Frontal cortex (tissue), 4 donors: Measurements from ENCODE around the gene CD300LG. TPM values are rescaled to one million over a fixed set of nuclear protein-coding genes. Genes with fewer than 3 reads are reported as not detected.
"Not testable (repeated sequence)": the region's sequence is repeated elsewhere in the genome, so short reads cannot be mapped to it uniquely, and the experiment has no call there.

Source experiments
- DNase-seq, 2 donors: peaks; one replicate each; pipeline ENCODE4 v3.0.0; 2012; ENCODE audit warnings: low spot score in 2 of 2
- FAIRE-seq: peaks from 2 replicates; lab custom pipeline; 2012; peaks lifted over from hg19 to GRCh38; lab: Jason Lieb, UNC
- total RNA-seq: library from RNA; depleted of rRNA; stranded (reverse); fragments of >200 nt; gene quantifications from one replicate; pipeline ENCODE4 v1.2.3, GENCODE V29; 2014
- donor health status: control.
- donor health status: control.
- donor health status: control.

CD300LG gene
- not detected for total RNA-seq

- FAIRE-seq = no peak
- no peak for DNase-seq
These were observed at the start of gene CD300LG for GRCh38 chr17:43846963-43847371. TSS of gene CD300LG (plus strand) at chr17:43847176. CDS start at chr17:43847217, 41 bp downstream.

GRCh38 chr17:43798024-43798423, 49.0 kb upstream of the CD300LG start:
- not testable (repeated sequence) for DNase-seq, FAIRE-seq

GRCh38 chr17:43799047-43799446, 47.9 kb upstream of the CD300LG start:
- FAIRE-seq = no peak
- no peak for DNase-seq

GRCh38 chr17:43800736-43801135, 46.2 kb upstream of the CD300LG start:
- DNase-seq = no peak
- no peak for FAIRE-seq

GRCh38 chr17:43801844-43802243, 45.1 kb upstream of the CD300LG start:
- FAIRE-seq (no peak), DNase-seq (no peak)

DNA sequence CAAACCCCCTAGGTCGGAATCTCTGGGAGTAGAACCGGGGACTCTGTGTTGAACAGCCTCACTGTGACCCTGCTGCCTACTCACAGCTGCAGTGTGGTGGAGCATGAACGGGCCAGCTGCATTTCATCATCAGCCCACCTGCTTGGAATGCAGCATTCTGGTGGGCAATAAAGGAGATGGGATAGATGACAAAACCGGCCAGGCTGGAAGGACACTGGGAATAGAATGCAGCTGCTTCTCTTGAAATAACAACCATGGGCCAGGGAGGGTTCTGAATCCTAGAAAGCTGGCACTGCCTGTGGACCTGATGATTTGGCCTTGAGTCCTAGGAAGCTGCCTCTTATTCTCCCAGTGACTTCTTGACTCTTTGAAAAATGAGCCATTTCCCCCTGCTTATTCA, 43.2 kb upstream of the CD300LG start:
- no peak for FAIRE-seq

GRCh38 chr17:43805117-43805516, 41.9 kb upstream of the CD300LG start:
- no peak for DNase-seq
- FAIRE-seq = no peak

More for the DNA sequence above, 43.2 kb upstream of the CD300LG start:
- no peak for DNase-seq

GRCh38 chr17:43808076-43808475, 38.9 kb upstream of the CD300LG start:
- DNase-seq (no peak), FAIRE-seq (no peak)

DNA sequence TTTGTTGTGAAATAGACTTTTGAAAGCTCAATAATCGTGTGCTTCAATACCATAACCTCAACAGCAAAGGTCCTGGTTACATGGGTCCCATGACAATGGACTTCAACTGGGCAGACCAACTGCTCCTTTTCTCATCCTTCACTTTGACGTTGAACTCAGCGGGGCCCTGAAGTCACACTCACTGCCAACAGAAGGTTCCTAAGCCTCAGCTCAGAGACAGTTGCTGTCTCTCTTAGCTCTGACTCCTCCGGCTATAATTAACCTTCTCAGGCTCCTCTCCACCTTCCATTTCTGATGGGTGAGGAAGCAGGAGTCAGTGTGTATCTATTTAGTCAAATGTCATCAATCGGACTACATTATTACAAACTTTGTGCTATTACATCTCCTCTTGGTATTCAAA, 37.9 kb upstream of the CD300LG start:
- no peak for FAIRE-seq

DNA sequence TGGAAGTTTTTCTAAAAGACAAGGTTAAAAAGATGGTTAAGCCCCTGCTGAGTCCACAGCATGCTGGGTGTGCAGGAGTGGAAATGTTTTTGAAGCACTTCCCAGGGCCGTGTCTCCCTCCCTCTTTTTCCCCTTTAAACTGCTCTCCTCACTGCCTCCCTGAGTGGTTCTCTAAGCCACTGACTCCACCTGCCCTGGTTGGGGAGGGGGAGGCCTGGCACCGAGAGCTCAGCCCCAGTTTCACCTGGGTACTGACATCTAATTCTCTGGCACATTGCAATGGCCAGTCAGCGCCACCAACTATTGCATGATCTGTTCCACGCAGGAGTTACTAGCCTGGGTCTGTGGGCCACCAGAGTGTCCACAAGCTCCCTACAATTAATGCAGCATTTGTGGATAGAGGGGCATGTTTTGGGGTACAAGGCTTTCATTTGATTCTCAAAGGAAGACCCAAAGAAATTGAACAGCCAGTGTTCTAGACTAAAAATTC, 36.7 kb upstream of the CD300LG start:
- DNase-seq = no peak
- no peak for FAIRE-seq

More for the DNA sequence above, 37.9 kb upstream of the CD300LG start:
- no peak for DNase-seq

DNA sequence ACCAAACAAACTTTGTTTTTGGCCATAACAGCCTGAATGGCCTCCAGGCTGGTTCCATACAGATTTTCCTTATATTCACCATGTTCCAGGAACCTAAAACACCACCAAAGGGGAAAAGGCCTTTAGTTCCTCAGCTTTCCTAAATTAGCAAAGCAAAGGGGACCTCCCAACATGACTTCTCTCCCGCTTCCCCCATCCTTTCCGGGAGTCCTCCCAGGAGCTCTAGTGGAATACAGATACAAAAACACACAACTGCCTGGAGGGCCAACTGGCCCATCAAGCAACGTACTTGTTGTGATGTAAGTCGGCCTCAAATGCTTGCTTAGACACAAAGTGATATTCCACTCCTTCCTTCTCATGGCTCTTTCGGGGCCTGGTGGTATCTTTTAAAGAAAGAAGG, 36.2 kb upstream of the CD300LG start:
- DNase-seq = no peak
- no peak for FAIRE-seq

DNA sequence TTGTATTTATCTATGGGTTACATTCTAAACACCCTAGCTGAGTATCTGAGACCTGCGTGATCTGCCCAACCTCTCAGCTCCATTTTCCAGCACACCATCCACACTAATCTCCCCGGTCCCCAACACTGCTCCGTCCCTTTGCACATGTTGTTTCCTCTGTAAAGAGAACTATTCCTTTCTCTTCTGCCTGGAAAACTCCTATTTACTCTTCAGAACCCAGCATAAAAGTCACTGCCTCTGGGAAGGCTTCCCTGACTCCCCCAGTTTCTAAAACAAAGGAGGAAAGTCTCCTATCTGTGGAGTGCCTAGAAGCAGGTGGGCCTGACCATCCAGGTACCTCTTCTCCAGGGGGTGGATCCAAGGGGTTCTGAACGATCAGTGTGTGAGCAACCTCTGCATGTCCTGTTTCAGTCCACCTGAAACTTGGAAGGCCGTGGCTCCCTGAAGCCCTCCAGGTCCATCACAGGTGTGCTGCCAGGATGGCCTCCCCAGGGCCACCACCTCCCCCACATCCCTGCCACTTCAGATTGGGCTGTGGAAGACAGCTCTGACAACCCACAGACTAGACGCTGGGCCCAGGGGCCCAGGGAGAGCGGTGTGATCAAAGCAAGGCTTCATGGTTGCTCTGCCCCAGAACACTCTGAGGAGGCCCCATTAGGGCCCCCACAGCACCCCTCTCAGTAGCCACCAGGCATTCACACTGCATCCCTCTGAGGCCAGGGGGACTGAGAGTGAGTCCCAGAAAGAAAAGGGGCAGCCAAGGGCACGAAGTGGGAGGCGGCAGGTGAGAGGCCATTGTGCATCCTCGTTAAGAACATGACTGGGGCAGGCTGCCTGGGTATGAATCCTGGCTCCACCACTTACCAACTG, 34.3 kb upstream of the CD300LG start:
- no peak for FAIRE-seq

DNA sequence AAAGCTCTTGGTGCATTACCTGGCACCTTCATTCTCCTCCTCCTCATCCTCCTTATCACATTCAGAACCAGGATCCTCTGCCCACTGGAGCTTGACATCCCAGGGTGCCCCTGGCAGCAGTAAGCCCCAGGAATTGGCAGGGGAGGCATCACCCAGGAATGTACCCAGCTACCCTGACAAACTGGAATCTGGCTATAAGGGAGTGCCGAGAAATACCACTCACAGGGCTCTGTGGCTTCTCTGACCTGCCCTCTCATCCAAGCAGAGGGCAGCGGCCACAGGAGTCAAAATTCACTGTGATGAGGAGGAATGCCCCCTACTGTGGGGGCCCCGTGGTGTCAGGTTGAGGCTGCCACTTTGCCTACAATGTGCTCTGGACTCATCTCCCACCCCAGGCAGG, 33.6 kb upstream of the CD300LG start:
- DNase-seq = no peak
- no peak for FAIRE-seq

More for the DNA sequence above, 34.3 kb upstream of the CD300LG start:
- DNase-seq = no peak

DNA sequence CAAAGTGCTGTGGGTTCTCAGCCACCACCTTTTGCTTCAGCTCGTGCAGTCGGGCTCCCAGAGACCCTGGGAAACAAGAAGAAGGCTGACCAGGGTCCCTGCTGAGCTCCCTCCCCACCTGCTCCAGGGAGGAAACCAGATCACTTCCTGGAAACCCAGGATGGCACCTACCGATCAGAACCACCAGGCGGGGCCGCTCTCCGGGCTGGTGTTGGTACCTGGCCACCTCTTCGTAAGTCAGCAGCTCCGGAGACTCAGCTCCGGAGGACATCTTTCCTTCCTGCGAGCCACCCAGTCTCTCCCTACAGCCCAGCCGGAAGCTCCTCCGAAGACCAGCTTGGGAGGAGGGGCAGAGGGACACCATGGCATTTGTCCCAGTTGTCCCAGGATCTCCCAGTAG, 33.0 kb upstream of the CD300LG start:
- FAIRE-seq (no peak), DNase-seq (no peak)

- DNase-seq (no peak), FAIRE-seq (no peak)
These were observed 32.3 kb upstream of the CD300LG start for GRCh38 chr17:43814714-43815113.

DNA sequence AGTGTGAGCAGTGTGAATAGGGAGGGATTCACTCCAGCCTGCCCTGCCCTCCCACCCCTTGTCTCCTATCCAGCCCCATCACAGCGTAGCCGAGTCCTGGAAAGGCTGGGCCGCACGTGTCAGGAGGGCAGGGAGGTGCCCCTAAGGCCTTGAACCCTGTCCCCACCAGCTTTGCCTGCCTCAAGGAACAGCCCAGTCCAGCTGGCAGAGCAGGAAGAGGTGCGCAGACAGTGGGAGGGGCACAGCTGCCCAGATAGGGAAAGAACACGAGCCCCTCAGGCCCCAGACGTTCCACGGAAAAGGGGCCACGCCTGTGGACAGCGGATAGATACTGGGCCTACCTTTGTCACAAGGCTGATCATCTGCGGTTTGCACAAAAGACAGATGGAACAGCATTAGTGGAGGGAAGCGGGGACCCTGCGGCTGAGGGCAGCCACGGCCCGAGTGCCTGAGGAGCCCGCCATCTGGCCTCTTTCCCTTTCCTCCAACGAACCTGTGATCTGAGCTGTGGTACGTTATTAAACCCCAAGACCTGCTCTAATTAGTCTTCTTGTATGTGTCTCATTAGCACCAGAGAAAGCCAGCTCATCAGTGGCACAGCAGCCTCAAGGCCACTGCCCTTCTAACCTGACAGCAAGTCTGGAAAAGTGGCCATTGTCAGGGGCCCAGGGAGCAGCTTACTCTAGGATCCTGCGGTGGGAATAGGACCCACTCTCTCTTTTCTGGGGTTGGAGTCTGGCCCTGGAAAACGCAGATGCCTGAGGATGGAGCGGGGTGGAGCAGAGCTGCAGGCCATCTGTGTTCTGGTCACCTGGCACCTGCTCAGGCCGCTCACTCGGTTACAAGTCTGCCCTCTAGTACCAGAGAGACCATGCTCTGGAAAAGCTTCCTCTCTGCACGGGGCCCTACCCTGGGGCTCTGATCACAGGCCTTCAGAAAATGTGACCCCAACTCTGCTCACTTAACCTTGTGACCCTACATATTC, 30.3 kb upstream of the CD300LG start:
- no peak for FAIRE-seq
- DNase-seq = no peak

DNA sequence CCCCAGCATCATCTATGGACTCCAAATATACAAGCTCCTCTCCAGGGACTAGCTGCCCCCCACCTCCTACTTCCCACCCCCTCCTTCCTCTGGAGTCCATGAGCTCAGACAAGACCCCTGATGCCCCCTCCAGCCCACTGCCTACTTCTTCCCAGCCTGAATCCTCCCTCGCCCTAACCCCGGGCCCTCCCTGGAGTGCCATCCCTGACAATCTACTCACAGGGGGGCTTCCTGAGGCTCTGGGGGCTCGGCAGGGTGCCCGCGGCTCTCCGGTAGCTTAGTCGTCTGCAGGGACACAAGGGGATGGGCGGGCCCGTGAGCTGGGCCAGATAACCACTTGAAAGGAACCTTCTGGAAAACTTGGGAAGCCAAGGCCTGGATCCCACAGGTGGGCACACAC, 29.1 kb upstream of the CD300LG start:
- FAIRE-seq (no peak), DNase-seq (no peak)

DNA sequence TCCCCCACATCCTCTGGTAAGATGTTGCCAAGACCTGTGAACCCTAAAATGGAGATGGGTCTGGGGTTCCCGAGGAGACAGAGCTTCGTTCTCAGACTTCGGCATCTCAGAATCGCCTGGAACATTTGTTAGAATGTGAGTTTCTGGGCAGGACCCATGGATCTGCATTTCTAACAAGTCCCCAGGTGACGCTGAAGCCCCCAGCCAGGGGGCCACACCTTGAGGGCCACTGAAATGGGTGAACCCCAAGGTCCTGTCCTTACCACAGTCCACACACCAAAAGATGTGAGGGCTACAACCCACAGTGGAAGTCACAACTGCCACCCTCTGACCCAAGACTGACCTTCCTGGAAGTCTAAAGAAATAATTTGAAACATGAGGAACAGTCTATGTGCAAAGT, 28.0 kb upstream of the CD300LG start:
- FAIRE-seq = no peak
- no peak for DNase-seq

DNA sequence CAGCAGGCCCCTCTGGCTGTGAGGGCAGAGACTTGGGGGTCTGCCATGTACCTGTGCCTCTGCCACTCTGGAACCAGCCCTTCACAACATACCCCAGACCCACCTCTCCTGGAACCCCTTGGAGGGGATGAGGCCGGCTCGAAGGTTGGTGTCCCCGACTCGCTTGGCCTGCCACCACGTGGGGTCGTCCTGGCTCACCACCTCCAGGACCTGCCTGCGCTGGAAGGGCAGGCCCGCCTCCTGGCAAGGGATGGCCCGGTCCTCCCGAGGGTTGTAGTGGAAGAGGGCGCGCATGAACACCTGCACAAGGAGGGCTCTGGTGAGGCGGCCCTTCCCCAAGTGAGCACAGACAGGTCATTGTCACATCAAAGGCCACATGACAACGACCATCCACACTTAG, 26.2 kb upstream of the CD300LG start:
- DNase-seq (no peak), FAIRE-seq (no peak)

DNA sequence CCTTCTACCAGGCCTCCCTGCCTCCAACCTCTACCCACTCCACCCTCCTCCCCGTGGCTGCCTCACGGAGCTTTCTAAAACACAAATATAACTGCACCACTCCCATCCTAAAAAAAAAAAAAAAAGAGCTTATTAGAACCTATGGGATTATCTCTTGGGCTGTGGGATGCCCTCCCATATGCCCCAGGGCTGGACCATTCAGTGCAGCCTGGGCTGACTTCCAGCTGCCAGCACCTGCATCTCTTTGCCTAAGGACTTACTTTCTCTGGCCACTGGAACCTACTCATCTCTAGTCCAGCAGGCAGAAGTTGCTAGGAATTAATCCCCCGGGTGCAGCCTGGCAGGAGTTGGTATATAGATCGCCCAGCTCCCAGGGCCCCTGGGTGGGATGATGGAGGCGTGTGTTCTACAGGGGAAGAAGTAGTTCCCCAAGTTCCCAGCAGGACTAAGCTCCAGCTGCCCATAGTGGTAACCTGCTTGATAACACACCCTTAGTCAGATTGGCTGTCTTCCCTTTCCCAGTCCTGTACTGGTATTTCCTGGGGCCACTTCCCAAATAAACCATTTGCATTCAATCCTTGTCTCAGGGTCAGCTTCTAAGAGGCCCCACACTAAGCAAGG, 24.3 kb upstream of the CD300LG start:
- no peak for FAIRE-seq
- DNase-seq = no peak
